Effector memory CD8-positive, alpha-beta T cell (primary cell): ENCODE results near the gene PRKCB.
A peak's percentile ranks its signal among the peaks of the same experiment; 100 is the strongest.
"Not testable (repeated sequence)": the region's sequence is repeated elsewhere in the genome, so short reads cannot be mapped to it uniquely, and the experiment has no call there.

Source experiments
- ATAC-seq: fragments of 150-1000 bp; cut with Tn5 transposase; replicated peaks from 2 replicates; pipeline ENCODE4 v1.10.0; 2021; ENCODE audit warnings: mild to moderate bottlenecking, moderate library complexity
- DNase-seq, 3 experiments: peaks; one replicate each; pipeline ENCODE4 v3.0.0; 2021
- H3K27ac Mint-ChIP-seq, 2 donors: one replicate each; pipeline ENCODE4 v1.8.0; 2022; ENCODE audit warnings: mild to moderate bottlenecking in 2 of 2, mixed read lengths in 2 of 2, moderate library complexity in 2 of 2
- H3K27me3 Mint-ChIP-seq, 2 donors: one replicate each; pipeline ENCODE4 v1.8.0; 2022; ENCODE audit warnings: mixed read lengths in 2 of 2
- H3K36me3 Mint-ChIP-seq: one replicate; pipeline ENCODE4 v1.8.0; 2022; ENCODE audit warnings: mild to moderate bottlenecking, moderate library complexity, mixed read lengths; ENCODE audit not compliant: insufficient read depth
- H3K4me1 Mint-ChIP-seq, 2 donors: one replicate each; pipeline ENCODE4 v1.8.0; 2022; ENCODE audit warnings: low read depth in 2 of 2, mixed read lengths in 2 of 2
- H3K4me3 Mint-ChIP-seq, 2 donors: one replicate each; pipeline ENCODE4 v1.8.0; 2022; ENCODE audit warnings: mild to moderate bottlenecking in 2 of 2, mixed read lengths in 2 of 2, moderate library complexity in 2 of 2
- H3K9me3 Mint-ChIP-seq, 2 donors: one replicate each; pipeline ENCODE4 v1.8.0; 2022; ENCODE audit warnings: mixed read lengths in 2 of 2

PRKCB gene

DNA sequence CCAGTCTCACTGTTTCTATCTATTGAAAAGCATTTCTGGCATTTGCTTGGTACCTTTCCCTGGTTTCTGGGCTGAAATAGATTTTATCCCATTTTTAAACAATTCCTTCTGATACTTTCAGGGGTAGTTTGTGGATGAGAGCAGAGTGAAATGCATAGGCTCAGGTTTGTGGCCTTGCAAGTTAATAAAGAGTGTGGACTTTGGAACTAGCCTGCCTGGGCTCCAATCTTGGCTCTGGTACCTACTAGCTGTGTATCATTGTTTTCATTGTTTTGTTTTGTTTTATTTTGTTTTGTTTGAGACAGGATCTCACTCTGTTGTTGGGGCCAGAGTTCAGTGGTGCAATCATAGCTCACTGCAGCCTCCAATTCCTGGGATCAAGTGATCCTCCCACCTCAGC, 175.5 kb downstream of the PRKCB start:
- Mint-ChIP-seq H3K4me1 (peaks cover 55 to 67% of the 10 kb centered on the region in 2 donors), H3K27ac (no peak overlapping the region), H3K27me3 (no peaks in the 10 kb centered on the region), H3K4me3 (no peak overlapping the region), H3K9me3 (no peaks in the 10 kb centered on the region), H3K36me3 (peaks cover 18% of the 10 kb centered on the region)
- ATAC-seq = no peak
- DNase-seq = no peak

DNA sequence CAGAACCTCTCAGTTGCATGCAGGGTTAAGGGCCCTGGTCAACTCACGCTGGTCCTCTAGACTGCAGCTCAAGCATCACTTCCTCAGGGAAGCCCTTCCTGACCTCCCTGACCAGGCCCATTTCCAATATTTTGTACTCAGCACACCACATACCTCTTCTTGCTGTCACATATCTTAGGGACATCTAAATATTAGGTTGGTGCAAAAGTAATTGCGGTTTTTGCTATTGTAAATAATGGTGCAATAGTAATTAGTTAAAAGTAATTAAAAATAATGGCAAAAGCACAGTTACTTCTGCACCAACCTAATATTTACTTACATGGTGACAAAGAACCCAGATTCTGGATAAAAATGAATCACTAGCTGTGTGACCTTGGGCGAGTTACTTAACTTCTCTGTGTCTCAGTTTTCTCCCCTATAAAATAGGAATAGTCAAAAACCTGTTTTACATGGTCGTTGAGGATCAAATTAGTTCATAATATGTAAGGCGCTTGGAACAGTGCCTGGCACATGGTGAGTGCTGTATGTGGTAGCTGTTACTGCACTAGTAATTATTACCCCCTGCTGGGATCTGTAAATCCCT, 177.4 kb downstream of the PRKCB start:
- DNase-seq (no peak), ATAC-seq (no peak)
- peak overlapping the region; percentile 70 to 85 for H3K27ac Mint-ChIP-seq
- H3K4me3 Mint-ChIP-seq = peak overlapping the region; percentile 70 to 72
- peaks cover 20% of the 10 kb centered on the region for H3K36me3 Mint-ChIP-seq
- H3K9me3 Mint-ChIP-seq = no peaks in the 10 kb centered on the region
- H3K27me3 Mint-ChIP-seq = no peaks in the 10 kb centered on the region
- peaks cover 57 to 66% of the 10 kb centered on the region in 2 donors for H3K4me1 Mint-ChIP-seq

DNA sequence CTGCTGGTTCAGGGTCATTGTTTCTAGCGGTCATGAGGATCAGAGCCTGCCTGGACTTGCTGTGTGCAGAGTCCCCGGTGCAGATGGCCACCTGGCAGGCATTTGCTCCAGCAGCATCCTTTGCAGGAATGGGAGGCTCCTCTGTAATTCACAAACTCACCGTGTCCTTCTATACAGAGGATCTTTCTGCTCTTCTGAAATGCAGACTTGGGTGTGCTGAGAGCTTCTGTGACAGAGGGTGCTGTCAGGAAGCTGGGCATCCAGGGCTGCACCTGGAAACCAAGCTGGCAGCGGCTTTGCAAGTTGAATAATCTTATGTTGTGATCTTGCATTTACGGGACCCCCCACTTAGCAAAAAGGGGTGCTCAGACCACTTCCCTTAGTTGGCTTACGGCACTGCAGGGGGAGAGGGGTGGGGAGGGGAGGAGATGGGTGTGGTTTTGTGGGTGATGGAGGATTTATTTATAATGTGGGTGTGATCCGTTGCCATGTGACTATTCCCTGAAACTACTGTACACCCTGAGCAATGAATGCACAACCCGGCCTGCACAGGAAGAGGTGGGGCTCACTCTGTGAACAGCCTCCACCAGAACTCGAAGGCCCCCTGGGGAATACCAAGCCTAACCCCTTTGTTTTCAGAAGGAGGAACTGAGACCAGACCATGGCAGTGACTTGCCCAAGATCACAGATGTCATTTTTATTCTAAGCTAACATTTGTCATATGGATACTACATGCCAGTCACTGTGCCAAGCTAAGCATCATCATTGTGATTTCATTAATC, 178.3 kb downstream of the PRKCB start:
- H3K4me1 Mint-ChIP-seq = peaks cover 50 to 61% of the 10 kb centered on the region in 2 donors

DNA sequence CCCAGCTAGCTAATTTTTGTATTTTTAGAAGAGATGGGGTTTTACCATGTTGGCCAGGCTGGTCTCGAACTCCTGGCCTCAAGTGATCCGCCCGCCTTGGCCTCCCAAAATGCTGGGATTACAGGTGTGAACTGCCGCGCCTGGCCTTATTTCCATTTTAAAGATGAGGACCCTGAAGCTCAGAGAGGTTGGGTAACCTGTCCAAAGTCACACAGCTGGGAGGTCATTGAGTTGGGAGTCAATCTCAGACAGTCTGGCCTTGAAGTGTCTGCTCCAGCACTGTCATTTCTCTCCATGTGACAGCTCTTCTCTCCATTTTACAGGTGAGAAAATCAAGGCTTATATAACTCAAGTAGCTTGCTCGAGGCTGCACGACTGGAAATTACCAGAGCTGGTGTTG, 179.2 kb downstream of the PRKCB start:
- Mint-ChIP-seq H3K27ac (peak overlapping the region; percentile 70), H3K4me1 (peaks cover 45 to 56% of the 10 kb centered on the region in 2 donors), H3K4me3 (peak overlapping the region; percentile 50 to 72), H3K36me3 (peaks cover 10% of the 10 kb centered on the region)
- H3K9me3 Mint-ChIP-seq, ATAC-seq, DNase-seq, H3K27me3 Mint-ChIP-seq: not testable (repeated sequence)

More for the DNA sequence above, 178.3 kb downstream of the PRKCB start:
- Mint-ChIP-seq H3K36me3 (peaks cover 14% of the 10 kb centered on the region), H3K4me3 (peak overlapping the region; percentile 70 to 72), H3K27me3 (no peaks in the 10 kb centered on the region), H3K27ac (peak overlapping the region; percentile 70), H3K9me3 (no peaks in the 10 kb centered on the region)
- DNase-seq (peak; percentile 56 to 64 (median 58)), ATAC-seq (peak; percentile 90)

DNA sequence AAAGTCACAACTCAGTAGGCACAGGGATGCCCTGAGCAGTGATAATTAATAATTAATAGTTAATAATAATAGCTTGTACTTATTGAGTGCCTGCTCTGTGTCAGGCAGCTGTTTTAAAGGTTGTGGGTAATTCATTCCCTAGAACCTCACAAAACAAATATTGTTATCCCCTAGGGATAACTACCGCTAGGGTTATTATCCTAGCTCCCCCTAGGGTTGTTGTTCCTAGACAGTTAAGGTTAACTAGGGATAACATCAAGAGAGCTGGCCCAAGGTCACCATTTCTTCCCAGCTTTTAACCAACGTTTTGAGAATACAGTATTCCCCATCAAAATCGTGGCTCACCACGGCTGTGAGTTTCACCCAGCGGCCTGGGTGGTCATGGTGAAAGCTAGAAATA, 180.1 kb downstream of the PRKCB start:
- H3K36me3 Mint-ChIP-seq = peaks cover 8% of the 10 kb centered on the region
- no peaks in the 10 kb centered on the region for H3K27me3 Mint-ChIP-seq
- ATAC-seq = no peak
- H3K9me3 Mint-ChIP-seq = no peaks in the 10 kb centered on the region
- H3K4me1 Mint-ChIP-seq = peaks cover 40 to 52% of the 10 kb centered on the region in 2 donors
- no peak for DNase-seq
- no peak overlapping the region for H3K4me3 Mint-ChIP-seq
- H3K27ac Mint-ChIP-seq = peak overlapping the region; percentile 70

DNA sequence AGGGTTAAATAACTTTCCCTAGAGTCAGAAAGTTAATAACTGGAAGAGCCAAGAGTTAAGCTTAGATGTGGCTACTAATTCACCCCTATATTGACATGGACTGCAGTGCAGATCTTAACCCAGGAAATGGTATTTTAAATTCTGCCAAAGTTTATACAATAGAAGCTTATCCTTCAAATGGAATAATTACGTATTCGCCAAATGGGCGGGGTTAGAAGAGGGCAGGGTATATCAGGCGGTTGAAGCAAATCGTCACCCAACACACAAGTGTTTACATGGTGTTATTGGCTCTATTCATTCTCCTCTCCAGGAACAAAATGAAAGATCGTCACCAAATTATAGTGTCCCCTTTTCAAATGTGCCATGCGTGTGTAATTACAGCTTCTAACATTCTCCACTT, 182.7 kb downstream of the PRKCB start:
- H3K4me3 Mint-ChIP-seq = no peak overlapping the region
- peak overlapping the region in 1 of 2 donors; percentile 84 for H3K27ac Mint-ChIP-seq
- H3K27me3 Mint-ChIP-seq = no peaks in the 10 kb centered on the region
- peaks cover 39 to 54% of the 10 kb centered on the region in 2 donors for H3K4me1 Mint-ChIP-seq
- H3K36me3 Mint-ChIP-seq = peaks cover 18% of the 10 kb centered on the region
- ATAC-seq (no peak), DNase-seq (no peak)
- no peaks in the 10 kb centered on the region for H3K9me3 Mint-ChIP-seq

DNA sequence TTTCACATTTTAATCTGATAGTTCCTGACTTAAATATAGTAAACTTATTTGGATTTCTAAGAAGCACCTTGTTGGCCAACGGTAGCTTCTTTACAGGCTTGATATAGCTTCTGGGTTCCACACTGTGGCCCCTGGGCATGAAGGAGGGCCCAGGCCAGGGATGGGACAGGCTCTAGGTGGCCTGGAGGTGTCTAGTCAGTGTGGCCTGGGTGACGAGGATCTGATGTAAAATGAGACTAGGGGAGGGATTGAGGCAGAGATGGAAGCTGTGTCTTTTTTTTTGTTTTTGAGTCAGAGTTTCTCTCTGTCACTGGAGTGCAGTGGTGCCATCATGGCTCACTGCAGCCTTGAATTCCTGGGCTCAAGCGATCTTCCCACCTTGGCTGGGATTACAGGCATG, 187.0 kb downstream of the PRKCB start:
- Mint-ChIP-seq H3K27ac (peak overlapping the region in 1 of 2 donors; percentile 72), H3K4me3 (no peak overlapping the region), H3K36me3 (peaks cover 20% of the 10 kb centered on the region), H3K4me1 (peaks cover 35 to 57% of the 10 kb centered on the region in 2 donors), H3K27me3 (no peaks in the 10 kb centered on the region), H3K9me3 (no peaks in the 10 kb centered on the region)
- DNase-seq (no peak), ATAC-seq (no peak)

DNA sequence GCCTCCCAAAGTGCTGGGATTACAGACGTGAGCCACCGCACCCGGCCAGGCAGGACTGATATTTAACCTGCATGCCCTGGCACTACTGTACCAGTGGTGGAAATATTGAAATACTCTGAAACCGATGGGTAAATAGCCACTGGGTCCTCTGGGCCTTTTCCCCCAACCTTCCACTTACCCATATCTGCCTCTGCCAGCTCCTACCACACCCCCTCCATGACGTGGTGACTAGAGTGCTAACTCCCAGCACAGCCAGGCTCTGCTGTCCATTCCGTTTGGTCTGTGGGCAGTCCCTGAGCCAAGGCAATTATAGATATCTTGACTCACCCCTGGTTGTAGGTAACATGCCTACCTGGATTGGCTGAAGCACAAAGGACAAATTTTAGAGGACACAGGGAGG, 187.8 kb downstream of the PRKCB start:
- ATAC-seq = no peak
- DNase-seq = no peak
- Mint-ChIP-seq H3K4me3 (no peak overlapping the region), H3K27me3 (no peaks in the 10 kb centered on the region), H3K27ac (peak overlapping the region in 1 of 2 donors; percentile 13), H3K4me1 (peaks cover 35 to 59% of the 10 kb centered on the region in 2 donors), H3K36me3 (peaks cover 20% of the 10 kb centered on the region), H3K9me3 (no peaks in the 10 kb centered on the region)

DNA sequence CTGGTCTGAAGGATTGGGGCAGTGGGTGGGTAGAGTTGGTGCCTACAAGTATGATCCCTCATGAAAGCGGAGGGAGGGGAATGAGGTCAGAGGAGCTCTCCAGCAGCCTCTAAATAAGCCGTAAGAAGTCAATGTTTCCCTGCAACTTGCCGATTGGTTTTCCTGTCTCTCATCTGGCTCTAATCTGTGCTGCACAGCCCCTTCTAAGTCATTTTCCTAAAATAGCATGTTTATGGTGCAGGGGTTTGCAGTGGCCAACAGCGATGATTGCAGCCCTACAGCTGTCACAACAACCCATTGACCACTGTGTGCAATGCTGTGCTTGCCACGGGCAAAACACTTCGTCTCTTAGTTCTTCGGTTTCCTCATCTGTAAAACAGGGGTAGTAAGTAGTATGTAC, 189.2 kb downstream of the PRKCB start:
- Mint-ChIP-seq H3K27ac (peak overlapping the region; percentile 14 to 38), H3K9me3 (no peaks in the 10 kb centered on the region), H3K4me3 (no peak overlapping the region), H3K36me3 (peaks cover 20% of the 10 kb centered on the region), H3K4me1 (peaks cover 36 to 66% of the 10 kb centered on the region in 2 donors), H3K27me3 (no peaks in the 10 kb centered on the region)
- ATAC-seq (no peak), DNase-seq (no peak)

DNA sequence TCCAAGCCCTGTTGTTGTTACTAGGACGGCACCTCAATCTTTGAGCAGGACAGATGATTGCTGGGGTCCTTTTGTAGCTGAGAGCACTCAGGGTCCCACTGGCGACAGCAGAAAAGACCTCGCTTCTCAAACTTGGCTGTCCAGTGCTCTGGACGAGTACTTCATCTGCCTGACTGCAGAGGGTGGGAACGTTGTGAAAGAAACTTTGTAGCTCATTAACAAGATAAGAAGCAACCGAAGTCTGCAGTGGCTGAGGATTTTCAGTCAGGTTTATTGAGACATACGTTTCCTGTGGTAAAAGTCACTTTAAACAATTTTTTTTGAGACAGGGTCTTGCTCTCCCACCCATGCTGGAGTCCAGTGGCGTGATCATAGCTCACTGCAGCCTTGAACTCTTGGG, 191.7 kb downstream of the PRKCB start:
- Mint-ChIP-seq H3K36me3 (peaks cover 15% of the 10 kb centered on the region), H3K27ac (no peak overlapping the region), H3K27me3 (no peaks in the 10 kb centered on the region), H3K4me1 (peaks cover 38 to 75% of the 10 kb centered on the region in 2 donors), H3K4me3 (no peak overlapping the region), H3K9me3 (no peaks in the 10 kb centered on the region)
- ATAC-seq (no peak), DNase-seq (no peak)

DNA sequence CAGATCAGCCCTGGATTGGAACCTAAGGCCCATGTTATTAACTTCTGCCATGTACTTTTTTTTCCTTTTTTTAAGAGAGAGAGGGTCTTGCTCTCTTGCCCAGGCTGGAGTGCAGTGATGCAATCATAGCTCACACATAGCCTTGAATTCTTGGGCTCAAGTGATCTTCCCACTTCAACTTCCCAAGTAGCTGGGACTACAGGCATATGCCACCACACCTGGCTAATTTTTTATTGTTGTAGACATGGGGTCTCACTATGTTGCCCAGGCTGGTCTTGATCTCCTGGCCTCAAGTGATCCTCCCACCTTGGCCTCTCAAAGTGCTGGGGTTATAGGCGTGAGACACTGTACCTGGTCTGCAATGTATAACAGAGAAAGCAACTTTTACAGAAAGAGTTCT, 194.1 kb downstream of the PRKCB start:
- H3K4me3 Mint-ChIP-seq, H3K27me3 Mint-ChIP-seq, ATAC-seq, DNase-seq, H3K9me3 Mint-ChIP-seq: not testable (repeated sequence)
- Mint-ChIP-seq H3K4me1 (peaks cover 50 to 85% of the 10 kb centered on the region in 2 donors), H3K36me3 (peaks cover 10% of the 10 kb centered on the region), H3K27ac (peak overlapping the region; percentile 71 to 81)

DNA sequence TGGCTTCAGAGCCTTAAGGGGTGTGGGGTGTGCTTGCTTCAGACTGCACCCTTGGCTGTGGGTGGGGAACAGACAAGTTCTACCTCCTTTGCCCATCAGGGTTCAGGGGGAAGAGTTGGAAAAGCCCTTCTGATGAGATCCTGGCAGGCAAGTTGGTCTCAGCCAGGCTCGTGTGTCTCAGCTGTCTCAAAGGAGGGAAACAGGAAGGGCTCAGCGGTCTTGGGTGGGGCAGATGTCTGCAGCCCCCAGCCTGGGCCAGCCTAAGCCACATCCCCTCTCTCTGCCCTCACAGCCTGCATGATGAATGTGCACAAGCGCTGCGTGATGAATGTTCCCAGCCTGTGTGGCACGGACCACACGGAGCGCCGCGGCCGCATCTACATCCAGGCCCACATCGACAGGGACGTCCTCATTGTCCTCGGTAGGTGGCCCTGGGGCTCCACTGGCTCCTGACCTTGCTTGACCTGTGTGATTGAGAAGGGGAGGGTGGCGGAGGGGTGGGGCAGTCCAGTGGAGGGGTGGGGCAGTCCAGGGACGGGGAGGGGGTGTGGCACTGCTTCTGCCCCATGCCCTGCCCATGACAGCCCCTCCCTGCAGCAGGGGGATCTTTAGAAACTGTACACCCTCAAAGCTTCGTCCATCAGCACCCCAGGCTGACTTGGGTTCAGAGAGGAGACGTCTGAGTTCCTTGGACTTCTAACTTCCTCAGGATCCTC, 199.5 kb downstream of the PRKCB start:
- DNase-seq (peak; percentile 19 to 39 (median 28)), ATAC-seq (peak; percentile 91)
- Mint-ChIP-seq H3K9me3 (no peaks in the 10 kb centered on the region), H3K27me3 (no peaks in the 10 kb centered on the region), H3K4me1 (peaks cover 47 to 66% of the 10 kb centered on the region in 2 donors), H3K36me3 (peaks cover 31% of the 10 kb centered on the region), H3K4me3 (peak overlapping the region; percentile 68 to 77), H3K27ac (peak overlapping the region; percentile 81 to 84)

DNA sequence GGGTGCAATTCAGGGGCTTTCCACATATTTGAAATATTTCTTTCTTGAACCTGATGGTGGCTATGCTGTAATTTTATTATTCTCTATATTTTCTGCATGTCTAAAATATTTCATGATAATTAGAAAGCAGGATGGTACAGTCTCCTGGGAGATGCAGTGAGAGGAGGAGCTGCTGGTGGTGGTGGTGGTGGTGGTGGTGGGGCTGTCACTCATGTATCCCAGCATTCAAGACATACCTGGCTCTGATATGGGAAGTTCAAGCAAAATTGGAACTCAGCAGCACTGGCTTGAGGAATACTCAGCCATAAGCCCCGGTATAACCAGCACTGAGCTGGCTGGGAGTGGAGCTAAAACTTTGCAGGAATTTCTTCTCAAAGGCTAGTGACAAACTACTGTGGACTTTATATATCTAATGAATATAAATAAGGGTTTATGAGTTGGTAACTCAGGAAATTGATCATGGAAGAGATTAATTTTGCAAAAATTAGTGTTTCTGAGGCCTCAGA, 200.3 kb downstream of the PRKCB start:
- Mint-ChIP-seq H3K9me3 (no peaks in the 10 kb centered on the region), H3K27ac (peak overlapping the region; percentile 38 to 70), H3K4me3 (peak overlapping the region; percentile 68 to 77), H3K4me1 (peaks cover 46 to 58% of the 10 kb centered on the region in 2 donors), H3K27me3 (no peaks in the 10 kb centered on the region), H3K36me3 (peaks cover 33% of the 10 kb centered on the region)
- ATAC-seq = no peak
- no peak for DNase-seq
